IMR-90 (cell line): ENCODE measurements around the gene ZNF747. TPM values are rescaled to one million over a fixed set of nuclear protein-coding genes. Genes with fewer than 3 reads are reported as not detected.

Source experiments
- ATAC-seq: fragments of 200-7000 bp; cut with Tn5 transposase; 2 replicates; pipeline ENCODE4 v1.9.1; 2020; ENCODE audit warnings: low read depth, mild to moderate bottlenecking, moderate library complexity
- BruUV-seq: library from RNA; stranded (reverse); fragments of 400-500 nt; replicated peaks from 2 replicates; lab custom pipeline; 2021; lab: Mats Ljungman, UMichigan
- CTCF ChIA-PET: fragments of 300-600 bp; formaldehyde crosslinking; extraction: SDS; loops from one replicate; lab custom pipeline; 2021; ENCODE audit warnings: antibody characterized with exemption; lab: Yijun Ruan, JAX
- POLR2A ChIA-PET: fragments of 300-600 bp; sonication (Branson Sonifier 250); formaldehyde crosslinking; loops from one replicate; lab custom pipeline; 2022; ENCODE audit warnings: antibody characterized with exemption; ENCODE audit not compliant: unreplicated experiment; lab: Charles Lee
- DNase-seq: peaks from one replicate; pipeline ENCODE4 v3.0.0; 2013
- H2AFZ ChIP-seq: replicated peaks from 2 replicates; pipeline ENCODE3; 2013; ENCODE audit warnings: low read length, mild to moderate bottlenecking; ENCODE audit not compliant: poor library complexity
- H2AK5ac ChIP-seq: 2 replicates; pipeline ENCODE4 v1.6.1; 2013; ENCODE audit warnings: low read depth, low read length, inconsistent platforms
- H2AK9ac ChIP-seq: replicated peaks from 2 replicates; pipeline ENCODE3; 2013; ENCODE audit warnings: mild to moderate bottlenecking, low read depth, low read length, moderate library complexity; ENCODE audit not compliant: poor library complexity
- H2BK120ac ChIP-seq: 2 replicates; pipeline ENCODE4 v1.6.1; 2013; ENCODE audit warnings: low read depth, low read length, inconsistent platforms
- H2BK15ac ChIP-seq: 3 replicates; pipeline ENCODE4 v1.6.1; 2013; ENCODE audit warnings: low read depth, low read length, inconsistent platforms
- H2BK20ac ChIP-seq: 2 replicates; pipeline ENCODE4 v1.6.1; 2013; ENCODE audit warnings: low read depth, mild to moderate bottlenecking, inconsistent platforms, low read length, moderate library complexity
- H2BK5ac ChIP-seq: 2 replicates; pipeline ENCODE4 v1.6.1; 2013; ENCODE audit warnings: mild to moderate bottlenecking, low read depth, low read length, inconsistent platforms; ENCODE audit not compliant: poor library complexity, severe bottlenecking
- H3K14ac ChIP-seq: replicated peaks from 2 replicates; pipeline ENCODE4 v1.6.1; 2013; ENCODE audit warnings: low read depth, low read length, inconsistent platforms
- H3K18ac ChIP-seq: 2 replicates; pipeline ENCODE4 v1.6.1; 2013; ENCODE audit warnings: low read depth, low read length, control low read depth
- H3K23ac ChIP-seq: 2 replicates; pipeline ENCODE4 v1.6.1; 2013; ENCODE audit warnings: low read depth, low read length, inconsistent platforms
- H3K27ac ChIP-seq: 2 replicates; pipeline ENCODE4 v1.5.1; 2013; ENCODE audit warnings: mild to moderate bottlenecking, control low read depth, low read length; ENCODE audit not compliant: insufficient read depth
- H3K27me3 ChIP-seq: 2 replicates; pipeline ENCODE4 v1.6.1; 2013; ENCODE audit warnings: low read length; ENCODE audit not compliant: control insufficient read depth, insufficient read depth
- H3K36me3 ChIP-seq: 2 replicates; pipeline ENCODE4 v1.6.1; 2013; ENCODE audit warnings: low read length, mixed read lengths; ENCODE audit not compliant: control insufficient read depth, insufficient read depth
- H3K4ac ChIP-seq: 2 replicates; pipeline ENCODE4 v1.6.1; 2013; ENCODE audit warnings: low read depth, low read length, inconsistent platforms
- H3K4me1 ChIP-seq: 2 replicates; pipeline ENCODE4 v1.6.1; 2013; ENCODE audit warnings: low read length, mixed read lengths; ENCODE audit not compliant: control insufficient read depth, insufficient read depth
- H3K4me2 ChIP-seq: 2 replicates; pipeline ENCODE4 v1.6.1; 2013; ENCODE audit warnings: low read depth, mild to moderate bottlenecking, control low read depth, low read length, moderate library complexity
- H3K4me3 ChIP-seq: 2 replicates; pipeline ENCODE4 v1.5.1; 2013; ENCODE audit warnings: low read depth, mild to moderate bottlenecking, control low read depth, low read length, moderate library complexity; ENCODE audit not compliant: insufficient read depth
- H3K56ac ChIP-seq: 2 replicates; pipeline ENCODE4 v1.6.1; 2013; ENCODE audit warnings: low read length, inconsistent platforms; ENCODE audit not compliant: insufficient read depth; ENCODE audit errors: extremely low read depth
- H3K79me1 ChIP-seq, 2 experiments: 2 replicates each; pipeline ENCODE4 v1.6.1; 2013; ENCODE audit warnings: low read length in 2 of 2, inconsistent platforms in 1 of 2, low read depth in 1 of 2
- H3K9ac ChIP-seq: 2 replicates; pipeline ENCODE4 v1.6.1; 2013; ENCODE audit warnings: low read depth, low read length, control low read depth
- H3K9me1 ChIP-seq: 2 replicates; pipeline ENCODE4 v1.6.1; 2013; ENCODE audit warnings: low read length, inconsistent platforms; ENCODE audit not compliant: insufficient read depth
- H3K9me3 ChIP-seq: 2 replicates; pipeline ENCODE4 v1.6.1; 2013; ENCODE audit warnings: low read length; ENCODE audit not compliant: control insufficient read depth, insufficient read depth
- H4K20me1 ChIP-seq: 2 replicates; pipeline ENCODE4 v1.6.1; 2013; ENCODE audit warnings: low read length, inconsistent platforms; ENCODE audit not compliant: insufficient read depth
- H4K5ac ChIP-seq: 2 replicates; pipeline ENCODE4 v1.6.1; 2013; ENCODE audit warnings: mild to moderate bottlenecking, low read depth, low read length, control low read depth
- H4K8ac ChIP-seq, 2 experiments: 2 replicates each; pipeline ENCODE4 v1.6.1; 2013; ENCODE audit warnings: low read depth in 2 of 2, low read length in 2 of 2, control low read depth in 1 of 2, inconsistent platforms in 1 of 2
- H4K91ac ChIP-seq: 2 replicates; pipeline ENCODE4 v1.6.1; 2013; ENCODE audit warnings: low read depth, low read length, inconsistent platforms; ENCODE audit not compliant: insufficient read depth
- CTCF ChIP-seq: conservative IDR thresholded peaks from 2 replicates; pipeline ENCODE4 v1.5.1; 2012; ENCODE audit warnings: mild to moderate bottlenecking, low read depth, low read length, improper control_type of control experiment
- FOS ChIP-seq: fragments of 150-350 bp; IDR thresholded peaks from 2 replicates; pipeline ENCODE4 v1.6.1; 2016; ENCODE audit warnings: low read depth, low read length
- MAFK ChIP-seq: IDR thresholded peaks from 2 replicates; pipeline ENCODE4 v1.6.1; 2012; ENCODE audit warnings: low read depth, low read length, improper control_type of control experiment
- MXI1 ChIP-seq: IDR thresholded peaks from 2 replicates; pipeline ENCODE4 v1.6.1; 2012; ENCODE audit warnings: low read depth, mild to moderate bottlenecking, low read length, moderate library complexity, borderline replicate concordance
- NFE2L2 ChIP-seq: fragments of 150-350 bp; IDR thresholded peaks from 2 replicates; pipeline ENCODE4 v1.6.1; 2016; ENCODE audit warnings: low read depth, mild to moderate bottlenecking, low read length
- POLR2A ChIP-seq: IDR thresholded peaks from 2 replicates; pipeline ENCODE4 v1.6.1; 2012; ENCODE audit warnings: mild to moderate bottlenecking, low read depth, low read length
- RCOR1 ChIP-seq: IDR thresholded peaks from 2 replicates; pipeline ENCODE4 v1.6.1; 2012; ENCODE audit warnings: mild to moderate bottlenecking, low read length, improper control_type of control experiment; ENCODE audit not compliant: insufficient replicate concordance
- RFX5 ChIP-seq: IDR thresholded peaks from 2 replicates; pipeline ENCODE4 v1.8.0; 2012; ENCODE audit warnings: low read depth, mild to moderate bottlenecking, low read length, moderate library complexity
- SMC3 ChIP-seq: fragments of 150-350 bp; IDR thresholded peaks from 2 replicates; pipeline ENCODE4 v1.6.1; 2016; ENCODE audit warnings: low read depth, mild to moderate bottlenecking, antibody characterized with exemption, low read length, moderate library complexity
- WGBS, 2 experiments: methylation state at CpG; one replicate each; pipeline versions ENCODE4 v1.1.5 to v1.1.7; 2013; ENCODE audit warnings: missing lambda C conversion rate in 2 of 2; ENCODE audit not compliant: insufficient read length in 1 of 2; ENCODE audit errors: extremely low coverage in 2 of 2; 5-methylcytosine and 5-hydroxymethylcytosine counted together
- dilution Hi-C: fragments of 300-500 bp; cut with HindIII; formaldehyde crosslinking; loops from one replicate; pipeline ENCODE4 v1.14.3; 2018; ENCODE audit warnings: low sequenced_read_pairs; ENCODE audit not compliant: unreplicated experiment
- in situ Hi-C: fragments of 300-500 bp; cut with MboI; formaldehyde crosslinking; loops from 3 replicates; pipeline ENCODE4 v1.14.3; 2019; ENCODE audit warnings: low sequenced_read_pairs, inconsistent platforms, mixed read lengths
- intact Hi-C: fragments of 100-400 bp; cut with micrococcal nuclease; formaldehyde crosslinking; loops from 2 replicates; pipeline ENCODE4 v1.10.0; 2022
- polyA plus RNA-seq, 3 experiments: library from polyadenylated mRNA; depleted of rRNA; stranded (reverse); fragments of >200 nt; gene quantifications; 2 replicates each; pipeline ENCODE4 v1.2.3, GENCODE V29; 2012; ENCODE audit warnings: low replicate concordance in 1 of 3
- total RNA-seq: library from RNA; depleted of rRNA; stranded (reverse); fragments of >200 nt; gene quantifications from 2 replicates; pipeline ENCODE4 v1.2.3, GENCODE V29; 2012
- TF ChIP-seq, protein P1 (sequence below): fragments of 150-350 bp; IDR thresholded peaks from 2 replicates; pipeline ENCODE4 v1.6.1; 2016; ENCODE audit warnings: low read depth, mild to moderate bottlenecking, low read length, moderate library complexity, borderline replicate concordance

The ZNF747 gene
- total and polyA plus RNA-seq, 2 of the 4 experiments (the other 2 are of a cell fraction): 2.0 to 2.9 TPM

DNA sequence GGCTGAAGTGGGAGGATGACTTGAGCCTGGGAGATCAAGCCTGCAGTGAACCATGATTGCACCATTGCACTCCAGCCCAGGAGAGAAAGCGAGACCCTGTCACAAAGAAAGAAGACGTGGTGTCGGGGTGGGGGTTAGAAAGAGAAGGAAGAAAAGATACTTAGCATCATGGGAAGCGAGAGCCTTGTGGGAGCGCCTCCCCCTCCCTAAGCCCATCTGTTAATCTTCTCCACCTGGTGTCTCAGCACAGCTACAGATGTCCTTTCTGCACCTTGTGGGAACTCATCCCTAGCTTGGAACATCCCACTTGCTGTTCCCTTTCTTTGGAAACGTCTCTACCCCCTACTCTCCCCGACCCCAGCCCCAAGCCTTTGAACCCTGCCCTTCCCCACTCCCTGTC lies 30.9 kb upstream of the ZNF747 start:
- Histone ChIP-seq H3K9ac (no peak overlapping the region), H3K9me1 (no peaks in the 10 kb centered on the region), H3K79me1 (peaks cover 0 to 9% of the 10 kb centered on the region in 2 experiments; a peak in 3 of 4 replicates), H4K8ac (no peak overlapping the region), H2BK15ac (no peak overlapping the region), H3K4me1 (peaks cover 5% of the 10 kb centered on the region; the same call in 1 of the 2 replicates), H3K14ac (no peak overlapping the region), H4K5ac (no peak overlapping the region), H4K91ac (no peak overlapping the region), H3K23ac (no peak overlapping the region), H4K20me1 (no peaks in the 10 kb centered on the region), H2BK20ac (no peak overlapping the region), H3K27me3 (peaks cover 6% of the 10 kb centered on the region; the same call in 1 of the 2 replicates), H2BK120ac (no peak overlapping the region), H3K4me3 (no peak overlapping the region), H3K4ac (no peak overlapping the region), H3K36me3 (no peaks in the 10 kb centered on the region), H3K18ac (no peak overlapping the region), H2AFZ (no peak overlapping the region), H3K27ac (no peak overlapping the region), H3K56ac (no peak overlapping the region), H3K4me2 (no peak overlapping the region), H2BK5ac (no peak overlapping the region), H2AK5ac (no peak overlapping the region), H2AK9ac (no peak overlapping the region), H3K9me3 (no peaks in the 10 kb centered on the region)
- ChIA-PET POLR2A (no interaction called here), CTCF (no interaction called here)
- BruUV-seq: no TSS peak
- DNase-seq (no peak), ATAC-seq (no peak)
- 39% methylated on average over 2 of the region's 7 CpGs; no CpG with 5 or more reads in 1 of the 2 experiments for WGBS, 2 experiments
- dilution Hi-C loops (no loop called here), in situ Hi-C loops (no loop called here), intact Hi-C loops (no loop called here)
- TF ChIP-seq, protein P1, sequence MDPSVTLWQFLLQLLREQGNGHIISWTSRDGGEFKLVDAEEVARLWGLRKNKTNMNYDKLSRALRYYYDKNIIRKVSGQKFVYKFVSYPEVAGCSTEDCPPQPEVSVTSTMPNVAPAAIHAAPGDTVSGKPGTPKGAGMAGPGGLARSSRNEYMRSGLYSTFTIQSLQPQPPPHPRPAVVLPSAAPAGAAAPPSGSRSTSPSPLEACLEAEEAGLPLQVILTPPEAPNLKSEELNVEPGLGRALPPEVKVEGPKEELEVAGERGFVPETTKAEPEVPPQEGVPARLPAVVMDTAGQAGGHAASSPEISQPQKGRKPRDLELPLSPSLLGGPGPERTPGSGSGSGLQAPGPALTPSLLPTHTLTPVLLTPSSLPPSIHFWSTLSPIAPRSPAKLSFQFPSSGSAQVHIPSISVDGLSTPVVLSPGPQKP: no peak
- TF ChIP-seq RCOR1 (no peak), SMC3 (no peak), RFX5 (no peak), CTCF (no peak), MAFK (no peak), NFE2L2 (no peak), FOS (no peak), POLR2A (no peak), MXI1 (no peak)
